GM19455 (cell line): ENCODE data around the gene HPSE2.

Source experiments
- ATAC-seq: cut with Tn5 transposase; IDR thresholded peaks from one replicate; pipeline ENCODE4 v1.9.1; 2021; ENCODE audit not compliant: unreplicated experiment

HPSE2 gene

DNA sequence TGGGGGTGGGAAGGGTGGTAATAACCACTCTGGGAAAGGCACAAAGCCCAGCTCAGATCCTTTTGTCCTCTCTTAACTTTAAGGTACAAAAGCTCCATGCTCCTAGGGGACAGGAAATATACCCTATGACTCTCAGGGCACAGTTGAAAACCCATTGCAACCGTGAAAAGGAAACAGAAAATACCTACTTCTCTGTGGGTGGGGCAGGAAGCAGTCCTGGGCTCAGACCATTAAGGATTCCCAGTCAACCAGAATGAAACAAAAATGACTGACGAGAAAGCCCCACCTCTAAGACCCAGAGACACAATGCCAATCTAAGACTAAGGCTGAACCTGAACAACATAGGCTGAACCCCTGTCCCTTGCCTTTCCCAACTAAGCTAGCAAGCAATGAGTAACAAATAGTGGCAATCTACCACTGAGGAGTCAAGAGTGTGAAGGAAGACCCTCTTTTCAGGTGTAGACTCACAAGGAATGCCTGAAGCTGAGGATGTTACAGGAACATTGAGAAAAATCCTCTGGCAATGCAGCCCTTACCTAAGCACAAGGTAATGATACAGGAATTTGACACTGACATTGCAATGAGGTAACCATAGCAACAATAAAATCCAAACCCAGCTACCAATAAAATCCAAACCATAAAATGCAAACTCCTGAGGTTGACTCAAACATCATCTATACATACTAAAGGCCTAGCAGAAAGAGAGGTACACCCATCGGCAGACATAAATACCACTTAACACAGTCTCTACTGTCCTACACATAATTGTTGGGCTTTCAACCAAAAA, 380.1 kb downstream of the HPSE2 start:
- peak; percentile 73 for ATAC-seq

DNA sequence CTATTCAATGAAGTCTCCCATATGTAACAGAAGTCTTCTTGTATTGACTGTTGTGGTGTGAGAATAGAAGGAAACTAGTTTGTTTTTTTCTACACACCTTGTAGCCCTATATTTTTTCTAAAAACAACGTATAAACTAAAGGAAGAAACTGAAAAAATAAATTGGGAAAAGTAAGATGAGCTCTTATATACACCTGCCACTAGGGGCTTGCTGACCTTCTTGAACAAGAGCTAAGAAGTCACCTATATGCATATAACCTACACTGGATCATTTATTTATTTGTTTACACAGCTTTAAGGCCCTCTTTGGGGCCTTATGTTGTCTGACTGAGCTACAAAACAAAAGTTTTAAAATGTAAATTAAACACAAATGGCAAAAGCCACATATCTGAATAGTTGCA, 383.0 kb downstream of the HPSE2 start:
- no peak for ATAC-seq

DNA sequence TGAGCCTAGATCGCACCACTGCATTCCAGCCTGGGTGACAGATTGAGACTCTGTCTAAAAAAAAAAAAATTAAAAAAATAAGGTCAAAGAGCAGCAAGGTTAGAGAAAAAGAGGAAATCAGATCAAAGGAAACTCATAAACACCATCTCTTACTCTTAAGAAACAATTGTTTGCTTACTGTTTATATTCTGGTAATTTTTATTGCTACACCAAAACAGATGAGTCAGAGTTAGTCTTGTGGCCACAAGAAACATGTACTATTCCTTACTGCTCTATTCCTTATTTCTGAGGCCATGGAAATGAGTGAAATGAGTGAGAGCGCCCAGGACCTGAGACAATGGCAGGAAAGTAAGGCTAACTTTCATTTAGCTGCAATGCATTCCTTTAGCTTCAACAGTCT, 387.3 kb downstream of the HPSE2 start:
- no peak for ATAC-seq

DNA sequence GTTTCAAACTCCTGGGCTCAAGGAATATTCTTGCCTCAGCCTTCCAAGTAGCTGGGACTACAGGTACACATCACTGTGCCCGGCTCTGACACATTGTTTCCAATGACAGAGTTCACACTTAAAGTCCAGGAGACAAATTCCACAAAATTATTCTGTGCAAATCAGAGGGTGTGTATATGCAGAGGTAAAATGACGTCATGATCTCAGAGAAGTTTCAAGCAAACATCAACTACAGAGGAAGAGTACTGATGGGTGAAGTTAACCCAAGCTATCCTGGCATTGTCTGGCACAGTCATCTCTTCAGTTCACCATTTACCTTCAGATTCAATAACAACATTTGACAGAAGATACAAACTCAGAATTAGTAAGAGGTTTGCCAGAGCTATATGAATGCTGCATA, 388.9 kb downstream of the HPSE2 start:
- no peak for ATAC-seq

DNA sequence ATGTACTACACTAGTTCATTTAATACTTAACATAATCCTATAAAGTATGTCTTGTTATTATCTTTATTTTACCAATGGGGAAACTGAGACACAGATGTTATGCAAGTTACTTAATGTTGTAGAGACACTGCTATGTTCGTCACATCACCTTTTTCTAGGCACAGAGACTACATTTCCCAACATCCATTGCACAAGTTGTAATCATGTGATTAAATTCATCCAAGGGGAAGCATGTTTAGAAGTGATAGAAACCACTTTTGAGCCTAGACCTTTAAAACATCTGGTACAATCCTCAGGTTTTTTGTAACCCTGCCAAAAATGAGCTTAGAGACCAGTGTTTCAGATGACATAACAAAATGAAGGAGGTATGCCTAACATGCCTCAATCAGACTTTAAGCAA, 402.1 kb downstream of the HPSE2 start:
- ATAC-seq, result no peak

DNA sequence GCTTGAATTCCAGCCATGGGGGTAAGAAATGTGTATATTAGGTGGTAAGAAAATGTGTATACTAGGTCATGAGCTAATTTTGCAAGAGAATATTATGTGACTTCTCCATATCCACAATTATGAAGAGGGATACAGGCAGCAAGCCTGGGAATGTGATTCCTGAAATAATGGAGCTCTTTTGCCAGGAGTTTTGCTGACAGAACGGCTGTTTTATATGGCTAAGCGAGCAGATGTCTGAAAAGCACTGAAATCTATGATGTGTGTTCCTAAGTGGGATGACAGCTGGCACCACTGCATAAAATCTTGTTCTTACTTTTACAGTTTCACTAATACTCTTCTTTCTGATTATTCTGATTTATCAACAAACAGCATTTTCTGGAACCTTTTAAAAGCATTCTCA, 402.9 kb downstream of the HPSE2 start:
- ATAC-seq, result no peak

DNA sequence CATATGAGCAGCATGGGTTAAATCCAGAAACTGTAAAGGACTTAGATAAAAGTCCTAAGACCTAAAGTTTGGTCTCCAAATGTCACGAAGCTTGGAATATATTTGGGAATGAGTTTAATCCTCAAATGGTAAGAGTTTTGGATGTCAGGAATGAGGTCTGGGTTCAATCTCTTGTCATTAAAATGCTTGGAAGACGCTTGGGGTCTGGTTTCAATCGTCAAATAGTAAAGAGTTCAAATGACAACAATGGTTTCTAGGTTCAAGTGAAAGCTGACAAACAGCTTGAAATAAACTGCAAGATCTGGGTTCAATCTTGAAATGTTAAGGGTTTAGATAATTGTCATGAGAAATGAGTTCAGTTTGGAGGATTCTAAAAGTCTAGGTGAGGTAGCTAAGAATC, 403.5 kb downstream of the HPSE2 start:
- ATAC-seq, result no peak

DNA sequence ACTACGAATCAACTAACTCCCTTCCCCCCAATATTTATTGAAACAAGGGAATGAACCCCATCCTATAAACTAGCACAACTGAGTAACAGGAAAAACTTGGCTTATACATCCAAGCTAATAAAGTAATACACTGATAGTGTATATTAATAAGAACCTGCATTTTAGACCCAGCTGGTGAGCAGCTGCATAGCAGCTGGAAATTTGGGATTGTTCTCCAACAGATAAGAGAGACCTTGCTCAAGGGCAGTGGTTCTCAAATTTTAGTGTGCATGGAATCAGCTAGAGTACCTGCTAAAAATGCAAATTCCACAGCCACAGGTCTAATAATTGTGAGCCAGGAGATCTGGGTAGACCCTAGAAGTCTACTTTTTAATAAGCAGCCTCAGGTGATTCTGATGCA, 404.3 kb downstream of the HPSE2 start:
- no peak for ATAC-seq

DNA sequence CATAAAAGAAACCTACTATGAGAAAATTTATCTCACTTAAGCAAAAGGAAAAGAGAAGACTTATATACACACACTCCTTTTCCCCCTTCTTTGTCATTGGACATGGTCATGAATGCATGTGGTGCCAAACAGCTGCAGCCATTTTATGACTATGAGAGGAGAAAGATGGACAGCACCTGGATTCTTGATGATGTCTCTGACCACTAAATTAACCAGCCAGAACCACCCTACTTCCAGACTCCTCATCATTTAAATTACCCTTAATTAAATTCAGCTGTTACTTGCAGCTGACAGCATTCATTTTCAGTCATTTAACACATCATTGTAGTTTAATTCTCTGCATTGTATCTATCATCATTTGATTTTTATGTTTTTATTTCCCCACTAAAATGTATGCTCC, 409.9 kb downstream of the HPSE2 start:
- ATAC-seq, result no peak

DNA sequence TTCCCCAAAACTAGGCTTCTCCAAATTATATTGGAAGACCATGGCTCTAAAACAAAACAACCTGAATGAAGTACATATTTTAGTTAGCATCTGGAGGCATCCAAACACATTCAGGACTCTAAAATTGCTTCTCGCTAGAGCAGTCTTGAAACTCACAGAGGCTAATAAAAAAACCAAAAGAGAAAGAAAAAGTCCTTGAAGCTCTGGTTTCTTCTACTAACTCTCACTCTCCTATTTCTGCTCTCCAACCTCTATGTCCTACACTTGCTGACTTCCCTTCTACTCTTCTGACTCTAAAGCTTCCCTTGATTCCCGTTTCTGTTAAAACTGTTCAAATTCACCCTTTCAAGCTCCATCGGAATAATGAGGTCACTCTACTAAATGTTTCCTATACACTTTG, 418.3 kb downstream of the HPSE2 start:
- ATAC-seq, result no peak

DNA sequence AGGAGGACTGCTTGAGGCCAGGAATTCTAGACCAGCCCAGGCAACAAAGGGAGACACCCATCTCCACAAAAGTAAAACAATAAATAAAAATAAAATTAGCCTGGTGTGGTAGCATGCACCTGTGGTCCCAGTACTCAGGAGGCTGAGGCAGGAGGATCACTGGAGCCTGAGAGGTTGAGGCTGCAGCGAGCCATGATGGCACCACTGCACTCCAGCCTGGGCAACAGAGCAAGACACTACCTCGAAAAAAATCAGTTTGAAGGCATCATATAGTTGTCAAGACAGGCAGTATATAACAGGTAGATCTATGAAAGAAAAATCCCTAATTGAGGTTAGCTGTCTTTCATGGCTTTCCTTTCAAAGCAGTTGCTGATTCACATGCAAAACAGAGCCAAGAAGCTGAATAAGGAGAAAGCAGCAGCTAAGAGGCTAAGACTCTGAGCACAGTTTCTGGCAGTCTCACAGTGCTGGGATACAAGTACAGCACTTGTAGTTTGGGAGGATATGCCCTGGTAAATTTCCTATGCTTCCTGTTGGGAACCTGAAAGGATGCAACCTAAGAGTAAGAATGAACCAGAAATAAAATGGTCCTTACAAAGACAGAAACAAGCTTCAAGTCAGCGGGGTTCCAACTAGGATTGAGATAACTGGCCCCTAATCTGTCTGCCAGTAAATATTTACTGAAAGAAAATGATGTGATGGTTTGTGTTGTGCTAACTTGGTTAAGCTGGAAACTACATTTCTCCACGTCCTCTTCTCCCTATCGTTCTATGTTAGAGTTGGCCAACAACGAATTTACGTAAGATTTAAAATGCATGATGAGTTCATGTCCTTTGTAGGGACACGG, 420.4 kb downstream of the HPSE2 start:
- no peak for ATAC-seq

DNA sequence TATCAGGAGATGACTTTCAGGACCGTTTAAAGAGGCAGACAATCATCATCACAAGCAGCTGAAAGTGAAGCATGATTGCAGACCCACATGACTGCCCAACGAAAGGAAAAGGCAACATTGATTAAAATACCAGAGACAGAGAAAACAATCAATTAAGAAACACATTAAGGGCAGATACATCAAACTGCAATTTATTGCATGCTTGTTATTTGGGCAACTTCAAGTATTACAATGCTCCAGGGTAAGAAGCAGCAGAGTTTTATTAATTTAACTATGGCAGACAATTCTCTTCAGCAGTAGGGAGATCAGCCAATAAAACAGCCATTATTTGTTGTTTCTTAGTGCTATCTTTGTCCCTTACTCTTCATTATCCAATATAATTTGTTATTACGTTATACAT, 421.2 kb downstream of the HPSE2 start:
- no peak for ATAC-seq

DNA sequence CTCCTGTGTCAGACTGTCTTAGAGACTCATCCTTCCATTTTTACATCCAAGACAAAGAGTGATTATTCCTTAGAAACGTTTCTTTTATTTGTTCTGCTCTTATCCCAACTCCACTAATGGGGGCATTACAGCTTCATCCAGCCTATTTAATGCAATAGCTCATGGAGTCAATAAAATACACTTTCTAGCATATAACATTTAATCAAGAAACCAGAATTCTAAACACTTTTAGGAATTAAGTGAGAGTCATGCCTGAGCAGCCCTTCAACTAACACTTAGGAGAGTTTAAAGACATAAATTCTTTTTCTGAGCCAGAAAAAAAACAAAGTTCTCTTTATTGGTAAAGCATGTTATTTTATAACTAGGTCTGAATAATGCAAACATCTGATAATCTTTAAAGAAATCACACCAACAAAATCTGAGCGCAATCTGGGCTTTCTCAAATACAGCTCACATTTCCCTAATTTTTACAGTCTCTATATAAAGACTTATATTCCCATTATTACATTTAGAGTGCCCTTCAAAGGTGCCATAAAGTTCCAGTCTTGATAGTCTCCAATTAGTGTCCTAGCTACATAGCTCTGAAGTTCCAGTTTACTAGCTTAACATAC, 427.3 kb downstream of the HPSE2 start:
- ATAC-seq, result no peak

DNA sequence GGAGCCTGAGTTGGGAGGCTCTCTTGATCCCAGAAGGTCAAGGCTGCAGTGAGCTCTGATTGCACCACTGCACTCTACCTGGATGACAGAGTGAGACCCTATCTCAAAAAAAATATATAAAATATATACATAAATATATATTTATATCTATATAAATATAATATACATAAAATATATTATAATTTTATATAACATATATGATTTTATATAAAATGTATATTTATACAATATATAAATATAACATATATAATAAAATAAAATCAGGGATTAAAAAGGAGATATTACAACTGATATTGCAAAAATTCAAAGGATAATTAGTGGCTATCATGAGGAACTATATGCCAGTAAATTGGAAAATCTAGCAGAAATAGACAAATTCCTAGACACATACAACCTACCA, 435.4 kb downstream of the HPSE2 start:
- ATAC-seq, result no peak

DNA sequence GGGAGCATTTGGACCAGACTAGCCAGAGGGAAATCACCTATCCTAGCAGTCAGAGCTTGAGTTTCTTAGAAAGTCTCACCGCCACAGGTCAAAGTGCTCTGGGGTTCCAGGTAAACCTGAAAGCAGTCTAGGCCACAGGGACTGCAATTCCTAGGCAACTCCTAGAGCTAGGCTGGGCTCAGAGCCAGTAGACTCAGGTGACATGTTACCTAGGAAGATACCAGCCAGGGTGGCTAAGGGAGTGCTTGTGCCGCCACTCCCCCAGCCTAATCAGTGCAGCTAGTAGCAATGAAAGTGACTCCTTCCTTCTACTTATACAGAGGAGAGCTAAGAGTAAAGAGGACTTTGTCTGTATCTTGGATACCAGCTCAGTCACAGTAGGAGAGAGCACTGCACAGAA, 440.2 kb downstream of the HPSE2 start:
- ATAC-seq, result no peak

DNA sequence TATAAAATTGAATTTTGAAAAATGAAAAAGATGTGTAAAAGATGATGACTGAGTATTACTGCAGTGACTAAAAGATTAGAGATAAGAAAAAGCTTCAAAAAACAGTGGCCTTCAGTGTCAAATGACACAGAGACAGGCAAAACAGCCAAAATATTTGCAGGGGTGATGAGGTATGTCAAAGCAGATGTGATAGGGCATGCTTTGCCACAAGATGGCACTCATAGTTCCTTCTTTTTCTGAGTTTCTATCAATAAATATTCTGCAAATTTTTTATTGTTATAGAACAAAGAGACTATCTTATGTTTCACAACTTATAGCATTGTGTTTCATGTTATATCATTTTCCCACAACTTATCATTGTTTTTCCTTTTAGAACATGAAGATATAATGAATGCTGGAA, 444.8 kb downstream of the HPSE2 start:
- no peak for ATAC-seq

DNA sequence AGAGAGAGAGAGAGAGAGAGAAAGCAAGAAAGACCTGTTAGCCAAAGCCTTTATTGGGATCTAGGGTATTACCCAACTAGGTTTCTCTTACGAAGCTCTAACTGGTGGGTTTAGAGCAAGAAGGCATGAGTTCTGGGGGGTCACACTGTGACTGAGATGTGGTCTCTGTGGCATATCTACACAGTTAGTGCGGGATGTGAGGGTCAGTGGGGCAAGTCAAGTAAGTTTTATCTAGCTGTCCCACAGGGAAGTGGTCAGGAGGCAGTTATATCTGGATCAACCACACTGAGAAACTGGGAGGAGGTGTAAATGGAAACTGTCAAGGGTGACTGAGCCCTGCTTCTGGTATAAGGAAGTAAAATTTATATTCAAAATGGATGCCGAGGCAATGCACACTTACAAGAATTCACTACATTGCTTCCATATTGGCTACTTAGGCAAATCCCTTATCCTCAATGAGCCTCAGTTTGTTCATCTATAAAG, 457.3 kb downstream of the HPSE2 start:
- ATAC-seq, result no peak

DNA sequence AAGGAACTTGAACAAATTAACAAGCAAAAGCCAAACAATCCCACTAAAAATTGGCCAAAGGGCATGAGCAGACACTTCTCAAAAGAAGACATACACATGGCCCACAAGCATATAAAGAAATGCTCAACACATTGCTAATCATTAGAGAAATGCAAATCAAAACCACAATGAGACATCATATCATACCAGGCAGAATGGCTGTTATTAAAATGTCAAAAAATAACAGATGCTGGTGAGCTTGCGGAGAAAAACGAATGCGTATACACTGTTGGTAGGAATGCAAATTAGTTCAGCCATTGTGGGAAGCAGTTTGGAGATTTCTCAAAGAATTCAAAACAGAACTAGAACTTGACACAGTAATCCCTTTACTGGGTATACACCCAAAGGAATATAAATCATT, 477.2 kb downstream of the HPSE2 start:
- ATAC-seq, result no peak

DNA sequence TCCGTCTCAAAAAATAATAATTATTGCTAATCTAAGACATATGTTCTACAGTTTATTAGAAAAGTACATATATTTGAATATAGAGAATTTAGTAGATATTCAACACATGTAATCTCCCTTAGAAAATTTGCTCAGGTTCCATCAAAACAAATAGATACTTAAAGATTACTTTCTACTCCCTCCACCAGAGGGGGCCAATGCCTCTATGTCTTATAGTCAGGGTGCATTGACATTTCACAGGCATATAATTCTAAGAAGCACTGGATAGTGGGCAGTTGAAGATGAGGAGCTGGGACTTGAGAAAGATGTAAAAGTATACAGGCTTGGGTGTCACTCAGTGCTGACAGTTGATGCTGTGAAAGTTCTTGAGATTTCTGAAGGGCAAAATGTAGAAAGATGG, 487.4 kb downstream of the HPSE2 start:
- no peak for ATAC-seq

DNA sequence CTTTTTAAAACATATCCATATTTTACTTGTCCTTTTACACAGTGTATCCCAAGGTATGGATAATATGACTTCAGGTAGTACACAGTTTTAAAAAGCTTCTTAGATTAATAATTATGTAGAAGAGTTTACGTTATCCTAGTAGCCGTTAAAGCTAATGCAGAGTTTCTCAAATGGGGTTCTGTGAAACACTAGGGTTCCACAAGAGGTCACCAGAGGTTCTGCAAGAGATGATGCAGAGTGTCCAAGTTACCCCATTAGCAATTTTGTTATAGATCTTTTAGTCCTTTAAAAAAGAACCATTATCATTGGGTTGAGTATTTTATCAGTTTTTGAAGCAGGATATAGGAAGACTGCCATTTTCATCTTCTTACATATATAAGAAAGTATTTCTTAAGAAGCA, 490.0 kb downstream of the HPSE2 start:
- no peak for ATAC-seq

DNA sequence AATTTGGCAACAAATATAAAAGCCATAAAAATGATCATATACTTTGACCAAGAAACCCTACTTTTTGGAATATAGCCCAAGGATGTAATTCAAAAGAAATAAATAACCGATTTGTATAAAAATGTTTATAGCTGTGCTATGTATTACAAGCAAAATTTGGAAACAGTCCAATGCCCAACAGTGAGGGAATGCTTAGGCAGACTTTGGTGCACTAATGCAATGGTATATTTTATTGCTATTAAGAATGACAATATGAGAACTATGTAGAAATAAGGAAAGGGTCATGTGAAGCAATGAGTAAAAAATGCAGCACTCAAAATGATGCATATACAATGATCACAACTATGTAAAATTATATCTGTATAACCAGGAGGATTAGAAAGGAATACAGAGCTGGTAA, 515.1 kb downstream of the HPSE2 start:
- ATAC-seq, result no peak

DNA sequence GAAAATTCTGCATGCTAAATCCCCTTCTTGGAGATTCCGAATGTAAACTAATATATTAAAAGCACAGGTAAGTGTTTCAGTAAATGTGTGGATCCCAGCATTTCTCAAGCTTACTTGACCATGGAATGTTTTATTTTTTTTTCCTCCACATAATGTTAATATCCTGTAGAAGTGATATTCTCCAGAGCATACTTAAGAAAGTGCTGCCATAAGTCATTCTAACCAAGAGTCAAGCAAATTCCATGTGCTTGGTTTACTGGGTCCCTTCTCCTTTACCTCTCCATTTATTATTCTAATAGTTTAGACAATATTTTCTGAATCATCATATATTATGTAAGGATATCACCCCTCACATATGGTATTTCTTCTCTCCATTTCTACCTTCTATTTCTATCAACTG, 522.1 kb downstream of the HPSE2 start:
- no peak for ATAC-seq
